ENCODE data around the gene INPP4B.

The INPP4B gene

GRCh38 chr4:142411993-142412392, 434.1 kb downstream of the INPP4B start:
- Histone ChIP-seq H3K9me3 (ENCODE audit: insufficient read depth, low read length, severe bottlenecking) (no peaks in the 10 kb centered on the region), H4K20me1 (ENCODE audit: insufficient read depth, low read length) (no peaks in the 10 kb centered on the region), H3K27ac (ENCODE audit: low read length) (no peak overlapping the region), H3K4me2 (ENCODE audit: insufficient read depth, low read length) (no peak overlapping the region), H2AFZ (ENCODE audit: low read depth, low read length) (no peak overlapping the region), H3K9ac (ENCODE audit: low read depth, low read length) (no peak overlapping the region), H3K4me1 (ENCODE audit: insufficient read depth, low read length) (peaks cover 23% of the 10 kb centered on the region), H3K36me3 (ENCODE audit: insufficient read depth, low read length) (no peaks in the 10 kb centered on the region), H3K4me3 (ENCODE audit: low read depth in 1 of 2, low read length in 2 of 2) (no peak overlapping the region), H3K27me3 (ENCODE audit: insufficient read depth, low read length, poor library complexity) (no peaks in the 10 kb centered on the region), H3K79me2 (ENCODE audit: insufficient read depth, low read length) (no peaks in the 10 kb centered on the region)
- no peak for DNase-seq
- ATAC-seq (ENCODE audit: insufficient read depth, low read depth) = no peak
- no peak for TF ChIP-seq EZH2 (IDR thresholded peaks at IDR 0.05; ENCODE audit: borderline replicate concordance, low read depth, low read length, severe bottlenecking)
- TF ChIP-seq CTCF (IDR thresholded peaks at IDR 0.05; ENCODE audit: borderline replicate concordance, extremely low read depth, low read length, poor library complexity, severe bottlenecking) = no peak

DNA sequence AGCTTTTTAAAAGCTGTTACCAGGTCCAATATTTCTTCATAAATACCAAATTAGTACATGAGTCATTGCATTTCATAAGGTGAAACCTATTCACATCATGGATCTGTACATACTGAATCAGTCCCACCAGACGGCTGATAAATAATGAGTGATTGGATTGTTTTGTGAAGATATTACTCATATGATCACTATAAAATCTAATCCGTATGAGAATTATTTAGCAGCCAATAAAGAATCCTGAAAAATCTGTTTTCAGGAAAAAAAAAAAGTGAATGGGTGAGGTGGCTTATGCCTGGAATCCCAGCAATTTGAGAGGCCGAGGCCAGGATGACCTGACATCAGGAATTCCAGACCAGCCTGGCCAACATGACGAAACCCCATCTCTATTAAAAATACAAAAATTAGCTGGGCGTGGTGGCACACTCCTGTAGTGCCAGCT, 438.1 kb downstream of the INPP4B start:
- Histone ChIP-seq H3K27ac (ENCODE audit: low read length) (no peak overlapping the region; the same call in 1 of the 2 replicates), H3K4me1 (ENCODE audit: insufficient read depth, low read length) (peaks cover 43% of the 10 kb centered on the region), H3K27me3 (ENCODE audit: insufficient read depth, low read length, poor library complexity) (no peaks in the 10 kb centered on the region), H3K79me2 (ENCODE audit: insufficient read depth, low read length) (peaks cover 16% of the 10 kb centered on the region), H3K9me3 (ENCODE audit: insufficient read depth, low read length, severe bottlenecking) (no peaks in the 10 kb centered on the region), H3K4me3 (ENCODE audit: low read depth in 1 of 2, low read length in 2 of 2) (no peak overlapping the region), H3K36me3 (ENCODE audit: insufficient read depth, low read length) (no peaks in the 10 kb centered on the region; the same call in 1 of the 2 replicates), H3K4me2 (ENCODE audit: insufficient read depth, low read length) (no peak overlapping the region), H3K9ac (ENCODE audit: low read depth, low read length) (no peak overlapping the region), H2AFZ (ENCODE audit: low read depth, low read length) (no peak overlapping the region), H4K20me1 (ENCODE audit: insufficient read depth, low read length) (no peaks in the 10 kb centered on the region)
- no peak for DNase-seq
- ATAC-seq (ENCODE audit: insufficient read depth, low read depth) = no peak
- TF ChIP-seq CTCF (IDR thresholded peaks at IDR 0.05; ENCODE audit: borderline replicate concordance, extremely low read depth, low read length, poor library complexity, severe bottlenecking) (no peak), EZH2 (IDR thresholded peaks at IDR 0.05; ENCODE audit: borderline replicate concordance, low read depth, low read length, severe bottlenecking) (no peak)

GRCh38 chr4:142407596-142407995, 438.5 kb downstream of the INPP4B start:
- H4K20me1 ChIP-seq (ENCODE audit: insufficient read depth, low read length) = no peaks in the 10 kb centered on the region
- no peaks in the 10 kb centered on the region for H3K9me3 ChIP-seq (ENCODE audit: insufficient read depth, low read length, severe bottlenecking)
- peak overlapping the region; percentile 65 for H3K4me2 ChIP-seq (ENCODE audit: insufficient read depth, low read length)
- no peaks in the 10 kb centered on the region; the same call in 1 of the 2 replicates for H3K36me3 ChIP-seq (ENCODE audit: insufficient read depth, low read length)
- peak overlapping the region; percentile 62 for H3K9ac ChIP-seq (ENCODE audit: low read depth, low read length)
- H3K4me3 ChIP-seq (ENCODE audit: low read depth in 1 of 2, low read length in 2 of 2) = no peak overlapping the region
- no peak for ATAC-seq (ENCODE audit: insufficient read depth, low read depth)
- no peak for DNase-seq
- H3K27ac ChIP-seq (ENCODE audit: low read length) = peak overlapping the region; percentile 99
- peaks cover 47% of the 10 kb centered on the region for H3K4me1 ChIP-seq (ENCODE audit: insufficient read depth, low read length)
- H2AFZ ChIP-seq (ENCODE audit: low read depth, low read length) = no peak overlapping the region
- H3K79me2 ChIP-seq (ENCODE audit: insufficient read depth, low read length) = peaks cover 20% of the 10 kb centered on the region
- no peaks in the 10 kb centered on the region for H3K27me3 ChIP-seq (ENCODE audit: insufficient read depth, low read length, poor library complexity)
- TF ChIP-seq CTCF (IDR thresholded peaks at IDR 0.05; ENCODE audit: borderline replicate concordance, extremely low read depth, low read length, poor library complexity, severe bottlenecking) (no peak), EZH2 (IDR thresholded peaks at IDR 0.05; ENCODE audit: borderline replicate concordance, low read depth, low read length, severe bottlenecking) (no peak)

Data from DND-41 (cell line).